DMS53 treated with DMSO at 0.1 percent for 48 hours (cell line): ENCODE measurements around the gene FOLR2.
"Not testable (repeated sequence)": the region's sequence is repeated elsewhere in the genome, so short reads cannot be mapped to it uniquely, and the experiment has no call there.

ENCODE experiments used
- DNase-seq: peaks from one replicate; lab custom pipeline; 2025; ENCODE audit not compliant: unreplicated experiment; lab: John Stamatoyannopoulos, UW

FOLR2 gene

DNA sequence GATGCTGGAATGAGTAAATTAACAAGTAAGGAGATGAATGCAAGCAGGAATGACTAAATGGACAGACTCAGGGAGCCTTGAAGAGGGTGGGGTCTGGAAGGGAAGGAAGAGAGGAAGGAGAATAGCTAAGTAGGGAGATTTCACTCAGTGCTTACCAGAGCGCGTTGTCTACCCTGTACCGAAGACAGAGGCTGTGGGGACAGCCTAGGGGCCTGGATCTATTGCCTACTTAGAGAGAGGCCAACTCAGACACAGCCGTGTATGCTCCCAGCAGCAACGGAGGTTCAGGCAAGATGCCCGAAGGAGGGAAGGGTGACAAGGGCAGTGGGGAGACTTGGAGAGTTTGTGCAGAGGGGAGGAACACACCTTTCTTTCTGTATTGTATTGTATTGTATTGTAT is at the start of gene FOLR2:
Gene FOLR2 (plus strand): TSS at position 157 of the 400 bp plus-strand sequence. CDS start 1,791 bp downstream, outside the sequence.
- no peak for DNase-seq

DNA sequence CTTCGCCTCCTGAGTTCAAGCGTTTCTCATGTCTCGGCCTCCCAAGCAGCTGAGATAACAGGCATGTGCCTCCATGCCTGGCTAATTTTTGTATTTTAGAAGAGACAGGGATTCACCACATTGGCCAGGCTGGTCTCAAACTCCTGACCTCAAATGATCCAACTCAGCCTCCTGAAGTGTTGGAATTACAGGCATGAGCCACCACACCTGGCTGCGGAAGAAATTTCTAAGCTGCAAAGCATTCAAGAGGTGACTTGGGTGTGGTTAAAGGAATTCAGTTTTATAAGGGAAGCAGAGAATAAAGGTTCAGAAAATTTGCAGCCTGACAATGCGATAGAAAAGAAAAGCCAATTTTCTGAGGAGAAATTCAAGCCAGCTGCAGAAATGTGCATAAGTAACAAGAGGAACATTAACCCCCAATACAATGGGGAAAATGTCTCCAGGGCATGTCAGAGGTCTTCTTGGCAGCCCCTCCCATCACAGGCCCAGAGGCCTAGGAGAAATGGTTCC is 47.5 kb upstream of the FOLR2 start:
- not testable (repeated sequence) for DNase-seq

DNA sequence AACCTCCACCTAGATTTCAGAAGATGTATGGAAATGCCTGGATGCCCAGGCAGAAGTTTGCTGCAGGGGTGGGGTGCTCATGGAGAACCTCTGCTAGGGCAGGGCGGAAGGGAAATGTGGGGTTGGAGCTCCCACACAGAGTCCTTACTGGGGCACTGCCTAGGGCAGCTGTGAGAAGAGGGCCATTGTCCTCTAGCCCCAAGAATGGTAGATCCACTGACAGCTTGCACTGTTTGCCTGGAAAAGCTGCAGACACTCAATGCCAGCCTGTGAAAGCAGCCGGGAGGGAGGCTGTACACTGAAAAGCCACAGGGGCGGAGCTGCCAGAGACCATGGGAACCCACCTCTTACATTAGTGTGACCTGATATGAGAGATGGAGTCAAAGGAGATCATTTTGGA is 46.8 kb upstream of the FOLR2 start:
- not testable (repeated sequence) for DNase-seq

DNA sequence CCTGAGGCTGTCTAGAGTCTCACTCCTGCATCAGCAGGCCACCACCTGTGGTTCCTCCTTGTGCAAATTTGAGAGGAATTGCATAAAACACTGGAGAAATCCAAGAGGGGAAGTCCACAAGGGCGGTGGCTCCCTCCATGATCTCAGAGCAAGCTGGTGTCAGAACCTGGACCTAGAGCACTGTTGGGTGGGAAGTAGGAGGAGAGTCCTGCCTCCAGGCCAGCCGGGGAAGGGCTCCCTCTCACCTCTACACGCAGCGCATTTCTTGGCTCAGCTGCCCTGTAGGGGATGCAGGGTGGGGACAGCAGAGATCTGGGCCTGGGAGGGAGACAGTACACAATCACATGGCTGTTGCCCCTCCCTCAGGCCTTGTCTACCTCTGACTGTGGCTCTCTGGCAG is 44.6 kb upstream of the FOLR2 start:
- not testable (repeated sequence) for DNase-seq

DNA sequence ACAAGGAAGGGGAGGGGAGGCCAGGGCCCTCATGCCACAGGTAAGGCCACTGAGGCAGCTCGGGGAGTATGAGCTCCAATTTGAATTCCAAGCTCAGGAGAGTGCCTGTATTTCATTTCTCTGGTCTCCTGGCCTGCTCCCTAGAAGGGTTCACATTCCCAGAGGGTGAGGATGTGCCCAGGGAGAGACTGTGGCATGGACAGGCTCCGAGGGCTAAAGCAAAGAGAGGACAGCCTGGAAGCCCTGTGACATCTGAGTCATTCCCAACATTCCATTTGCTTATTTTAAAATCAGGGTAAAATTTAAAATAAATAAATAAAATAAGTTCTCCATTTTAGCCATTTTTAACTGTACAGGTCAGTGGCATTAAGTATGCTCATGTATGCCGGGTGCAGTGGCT is 43.3 kb upstream of the FOLR2 start:
- DNase-seq, result no peak

DNA sequence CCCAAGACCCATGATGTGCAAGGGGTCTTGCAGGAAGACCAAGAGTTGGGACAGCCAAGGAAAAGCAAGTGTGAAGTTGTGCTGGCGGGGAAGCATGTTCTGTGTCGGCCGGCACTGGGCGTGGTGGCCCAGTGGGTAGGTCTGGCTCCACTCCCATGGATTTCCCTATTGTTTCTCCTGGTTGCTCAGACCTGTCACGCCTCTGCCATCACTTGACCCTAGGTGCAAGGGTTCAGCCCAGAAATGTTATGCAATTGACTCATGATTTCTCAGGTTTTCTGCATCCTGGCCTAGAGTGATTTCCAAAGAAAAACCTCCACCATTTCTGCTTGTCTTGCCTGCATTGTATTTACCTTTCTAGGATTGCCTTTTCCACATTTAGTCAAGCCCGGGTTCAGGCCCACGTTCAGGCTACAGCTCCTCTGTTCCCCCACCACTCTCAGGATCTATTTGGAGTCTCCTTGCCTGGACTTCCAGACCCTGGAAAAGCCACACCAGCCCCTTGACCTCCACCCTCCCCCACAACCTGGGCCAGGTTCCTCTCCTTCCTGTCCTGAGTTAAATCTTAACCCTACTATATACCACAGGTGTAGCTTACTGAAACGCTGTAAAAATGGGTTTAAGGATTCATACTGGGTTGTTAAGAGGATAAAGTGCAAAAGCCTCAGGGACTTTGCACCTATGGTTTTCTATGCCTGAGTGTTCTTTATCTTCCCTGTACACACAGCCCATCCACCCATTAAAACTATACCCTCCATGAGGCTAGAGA is 42.1 kb upstream of the FOLR2 start:
- DNase-seq, result no peak

DNA sequence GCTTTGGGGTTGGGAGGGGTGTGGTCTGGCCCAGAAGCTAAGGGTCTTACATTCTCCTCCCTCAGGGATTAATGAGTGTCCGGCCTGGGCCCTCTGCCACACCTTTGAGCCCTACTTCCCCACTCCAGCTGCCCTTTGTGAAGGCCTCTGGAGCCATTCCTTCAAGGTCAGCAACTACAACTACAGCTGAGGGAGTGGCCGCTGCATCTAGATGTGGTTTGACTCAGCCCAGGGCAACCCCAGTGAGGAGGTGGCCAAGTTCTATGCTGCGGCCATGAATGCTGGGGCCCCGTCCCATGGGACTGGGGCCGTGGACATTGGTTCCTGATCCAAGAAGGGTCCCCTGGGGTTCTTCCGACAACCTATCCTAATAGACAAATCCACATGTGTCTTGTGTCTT is 38.9 kb upstream of the FOLR2 start:
- DNase-seq, result no peak

DNA sequence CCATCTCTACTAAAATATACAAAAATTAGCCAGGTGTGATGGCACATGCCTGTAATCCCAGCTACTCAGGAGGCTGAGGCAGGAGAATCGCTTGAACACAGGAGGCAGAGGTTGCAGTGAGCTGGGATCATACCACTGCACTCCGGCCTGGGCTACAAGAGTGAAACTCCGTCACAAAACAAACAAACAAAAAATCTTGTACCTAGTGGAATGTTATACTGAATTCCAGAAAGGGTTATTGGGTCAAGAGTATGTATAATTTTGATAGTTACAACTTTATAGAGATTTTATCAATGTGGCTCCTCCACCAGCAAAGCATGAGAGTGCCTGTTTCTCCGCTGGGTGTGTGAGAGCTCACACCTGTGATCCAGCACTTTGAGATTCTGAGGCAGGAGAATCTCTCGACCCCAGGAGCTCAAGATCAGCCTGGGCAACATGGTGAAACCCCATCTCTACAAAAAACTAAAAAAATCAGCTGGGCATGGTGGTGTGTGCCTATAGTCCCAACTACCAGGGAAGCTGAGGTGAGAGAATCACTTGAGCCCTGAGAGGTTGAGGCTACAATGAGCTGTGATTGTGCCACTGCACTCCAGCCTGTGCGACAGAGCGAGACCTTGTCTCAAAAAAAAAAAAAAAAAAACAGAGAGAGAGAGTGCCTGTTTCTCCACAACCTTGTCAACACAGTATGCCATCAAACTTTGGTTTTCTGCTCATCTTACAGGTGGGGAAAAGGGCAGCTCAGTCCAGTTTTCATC is 37.4 kb upstream of the FOLR2 start:
- no peak for DNase-seq

DNA sequence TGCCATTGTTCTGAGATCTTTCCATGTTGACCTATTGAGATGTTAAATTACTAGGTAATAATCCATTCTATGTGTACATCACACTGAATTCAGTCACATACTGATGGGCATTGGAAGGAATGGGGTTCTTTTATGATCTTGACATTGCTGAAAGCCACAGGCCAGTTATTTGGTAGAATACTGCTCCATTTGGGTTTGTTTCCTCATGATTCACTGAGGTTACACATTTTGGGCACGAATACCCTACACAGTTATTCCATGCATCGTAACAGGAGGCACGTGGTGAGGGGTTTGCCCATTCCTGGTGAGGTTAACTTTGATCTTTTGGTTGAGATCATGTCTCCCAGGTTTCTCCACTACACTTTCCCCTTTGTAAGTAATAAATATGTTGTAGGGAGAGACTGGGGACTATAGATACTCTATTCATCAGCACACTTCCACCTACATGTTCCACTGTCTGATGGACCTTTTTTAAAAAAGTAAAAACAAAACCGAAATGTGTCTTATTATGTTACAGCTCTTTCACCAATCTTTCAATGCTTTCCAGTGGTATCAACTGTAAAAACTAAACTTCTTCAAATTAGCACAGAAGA is 36.7 kb upstream of the FOLR2 start:
- no peak for DNase-seq

DNA sequence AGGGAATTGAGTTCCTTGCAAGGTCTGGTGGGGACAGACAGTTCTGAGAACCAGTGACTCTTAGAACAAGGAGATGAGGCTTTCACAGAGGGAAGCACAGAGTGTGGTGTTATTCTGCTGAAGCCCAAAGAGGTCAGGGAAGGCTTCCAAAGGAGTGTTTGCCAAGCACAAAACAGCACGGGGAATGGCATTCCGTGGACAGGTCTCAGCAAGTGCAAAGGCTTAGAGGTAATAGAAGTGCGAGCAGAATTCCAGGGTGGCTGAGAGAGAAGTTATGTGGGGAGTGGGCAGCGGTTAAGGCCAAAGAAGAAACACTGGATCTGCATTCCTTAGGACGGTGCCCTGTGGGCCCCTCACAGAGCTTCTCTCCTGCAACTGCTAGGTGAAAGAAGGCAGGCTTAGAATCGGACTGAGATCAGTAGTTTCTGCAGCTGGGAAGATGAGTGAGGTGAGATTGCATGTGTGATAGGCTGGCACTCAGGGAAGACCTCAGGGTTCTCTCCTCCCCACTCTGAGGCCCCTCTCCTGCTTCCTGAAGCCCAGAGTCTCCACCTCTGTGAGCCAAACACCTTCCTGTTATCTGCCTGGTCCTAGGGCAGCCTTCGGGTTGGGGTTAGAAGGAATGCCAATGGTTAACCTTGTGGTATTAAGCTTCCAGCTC is 35.6 kb upstream of the FOLR2 start:
- DNase-seq, result not testable (repeated sequence)

DNA sequence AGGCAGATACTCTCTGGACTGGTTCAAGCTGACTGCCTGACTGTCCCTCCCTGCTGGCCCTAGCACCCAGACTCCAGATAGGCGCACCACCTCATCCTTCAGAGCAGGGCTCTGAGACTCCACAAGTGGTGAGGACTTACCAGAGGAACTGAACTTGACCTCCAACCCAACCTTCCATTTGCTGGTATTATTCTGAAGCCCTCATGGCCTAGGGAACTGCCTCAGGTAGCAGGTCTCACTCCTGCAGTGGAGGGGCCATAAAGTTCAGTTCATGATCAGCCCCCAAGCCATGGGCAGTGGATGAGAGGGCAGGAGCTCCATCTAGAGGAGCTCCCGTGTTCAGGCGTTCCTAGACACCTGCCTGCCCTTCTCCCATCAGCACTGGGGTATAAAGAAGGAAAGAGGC is 35.0 kb upstream of the FOLR2 start:
- not testable (repeated sequence) for DNase-seq

DNA sequence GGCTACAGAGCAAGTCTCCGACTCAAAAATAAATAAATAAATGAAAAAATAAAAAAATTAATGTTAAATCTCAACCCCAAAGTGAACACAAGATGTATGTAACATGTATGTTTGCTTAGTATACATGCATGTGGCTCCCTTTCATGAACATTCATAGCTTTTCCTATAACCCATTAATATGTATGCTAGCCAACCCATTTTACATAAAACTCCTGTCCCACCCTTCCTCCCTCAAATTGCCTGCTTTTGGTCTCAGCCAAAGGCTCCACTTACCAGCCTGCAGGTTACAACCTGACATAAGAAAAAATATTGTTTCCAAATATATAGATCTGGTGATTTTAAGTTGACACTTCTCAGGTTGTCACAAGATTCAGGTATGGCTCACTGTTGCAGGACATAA is 28.3 kb upstream of the FOLR2 start:
- DNase-seq, result no peak

DNA sequence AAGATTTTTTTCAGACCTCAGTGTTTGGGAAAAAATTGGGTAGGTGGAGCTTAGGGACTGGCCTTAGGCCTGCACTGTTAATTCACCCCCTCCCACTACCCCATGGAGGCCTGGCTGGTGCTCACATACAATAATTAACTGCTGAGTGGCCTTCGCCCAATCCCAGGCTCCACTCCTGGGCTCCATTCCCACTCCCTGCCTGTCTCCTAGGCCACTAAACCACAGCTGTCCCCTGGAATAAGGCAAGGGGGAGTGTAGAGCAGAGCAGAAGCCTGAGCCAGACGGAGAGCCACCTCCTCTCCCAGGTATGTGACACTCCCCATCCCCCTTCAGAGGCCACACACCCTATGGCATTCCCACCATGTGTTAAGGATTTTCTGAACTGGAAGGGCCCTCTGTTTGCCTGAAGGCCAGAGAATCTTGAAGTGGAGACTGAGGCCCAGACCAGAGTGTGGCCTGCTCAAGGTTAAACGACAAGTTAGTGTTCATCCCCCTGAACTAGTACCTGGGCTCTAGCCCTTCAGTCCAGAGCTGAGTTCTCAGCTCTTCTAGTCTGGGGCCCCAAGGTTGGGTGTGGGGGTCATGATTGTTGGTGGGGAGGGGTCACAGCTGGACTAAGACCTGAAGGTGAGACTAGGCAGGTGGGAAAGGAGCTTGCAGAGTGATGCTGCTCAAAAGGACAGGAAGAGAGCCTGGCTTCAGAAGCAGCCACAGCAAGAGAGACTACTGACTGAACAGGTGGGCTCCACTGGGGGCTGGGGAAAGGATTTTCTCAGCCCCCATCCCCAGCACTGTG is 26.9 kb upstream of the FOLR2 start:
- DNase-seq, result no peak

DNA sequence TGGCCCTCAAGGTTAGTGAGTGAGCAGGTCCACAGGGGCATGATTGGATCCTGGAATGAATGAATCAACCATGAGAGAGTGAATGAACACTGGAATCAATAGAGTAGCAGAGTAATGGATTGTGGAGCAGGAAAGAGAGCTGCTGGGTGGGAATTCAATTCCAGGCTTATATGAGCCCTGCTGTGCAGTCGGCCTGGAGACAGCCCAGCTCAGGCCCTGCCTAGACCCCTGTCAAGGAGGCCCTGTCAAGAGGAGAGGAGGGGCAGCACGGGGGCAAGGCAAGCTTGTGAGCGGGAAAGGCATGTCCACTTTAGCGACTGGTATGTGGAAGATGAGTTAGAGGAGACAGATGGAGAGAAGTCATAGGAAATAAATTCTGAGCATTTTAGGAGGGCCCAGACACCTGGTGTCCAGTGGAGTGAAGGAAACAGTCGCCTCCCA is 25.9 kb upstream of the FOLR2 start:
- no peak for DNase-seq

DNA sequence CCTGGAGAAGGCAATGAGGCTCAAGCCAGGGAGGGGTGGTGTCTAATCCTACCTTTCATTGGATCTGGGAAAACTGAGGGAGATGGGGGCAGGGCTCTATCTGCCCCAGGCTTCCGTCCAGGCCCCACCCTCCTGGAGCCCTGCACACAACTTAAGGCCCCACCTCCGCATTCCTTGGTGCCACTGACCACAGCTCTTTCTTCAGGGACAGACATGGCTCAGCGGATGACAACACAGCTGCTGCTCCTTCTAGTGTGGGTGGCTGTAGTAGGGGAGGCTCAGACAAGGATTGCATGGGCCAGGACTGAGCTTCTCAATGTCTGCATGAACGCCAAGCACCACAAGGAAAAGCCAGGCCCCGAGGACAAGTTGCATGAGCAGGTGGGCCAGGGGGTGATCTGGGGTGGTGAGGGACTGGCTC is 24.6 kb upstream of the FOLR2 start, which contains the start of gene FOLR1:
Gene FOLR1 (plus strand): TSS at position 180 of the 421 bp plus-strand sequence. CDS start 34 bp downstream, at position 214.
- no peak for DNase-seq

DNA sequence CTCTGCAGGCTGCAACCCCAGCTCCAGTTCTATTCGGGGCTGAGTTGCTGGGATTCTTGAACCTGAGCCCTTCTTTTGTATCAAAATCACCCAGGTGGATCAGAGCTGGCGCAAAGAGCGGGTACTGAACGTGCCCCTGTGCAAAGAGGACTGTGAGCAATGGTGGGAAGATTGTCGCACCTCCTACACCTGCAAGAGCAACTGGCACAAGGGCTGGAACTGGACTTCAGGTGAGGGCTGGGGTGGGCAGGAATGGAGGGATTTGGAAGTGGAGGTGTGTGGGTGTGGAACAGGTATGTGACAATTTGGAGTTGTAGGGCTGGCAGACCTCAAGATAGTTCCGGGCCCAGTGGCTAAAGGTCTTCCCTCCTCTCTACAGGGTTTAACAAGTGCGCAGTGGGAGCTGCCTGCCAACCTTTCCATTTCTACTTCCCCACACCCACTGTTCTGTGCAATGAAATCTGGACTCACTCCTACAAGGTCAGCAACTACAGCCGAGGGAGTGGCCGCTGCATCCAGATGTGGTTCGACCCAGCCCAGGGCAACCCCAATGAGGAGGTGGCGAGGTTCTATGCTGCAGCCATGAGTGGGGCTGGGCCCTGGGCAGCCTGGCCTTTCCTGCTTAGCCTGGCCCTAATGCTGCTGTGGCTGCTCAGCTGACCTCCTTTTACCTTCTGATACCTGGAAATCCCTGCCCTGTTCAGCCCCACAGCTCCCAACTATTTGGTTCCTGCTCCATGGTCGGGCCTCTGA is 20.9 kb upstream of the FOLR2 start:
- no peak for DNase-seq

DNA sequence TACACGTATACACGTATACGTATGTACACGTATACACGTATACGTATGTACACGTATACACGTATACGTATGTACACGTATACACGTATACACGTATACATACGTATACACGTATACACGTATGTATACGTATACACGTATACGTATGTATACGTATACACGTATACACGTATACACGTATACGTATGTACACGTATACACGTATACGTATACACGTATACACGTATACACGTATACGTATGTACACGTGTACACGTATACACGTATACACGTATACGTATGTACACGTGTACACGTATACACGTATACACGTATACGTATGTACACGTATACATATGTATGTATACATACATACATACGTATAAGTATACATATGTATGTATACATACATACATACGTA is 15.1 kb upstream of the FOLR2 start:
- not testable (repeated sequence) for DNase-seq

DNA sequence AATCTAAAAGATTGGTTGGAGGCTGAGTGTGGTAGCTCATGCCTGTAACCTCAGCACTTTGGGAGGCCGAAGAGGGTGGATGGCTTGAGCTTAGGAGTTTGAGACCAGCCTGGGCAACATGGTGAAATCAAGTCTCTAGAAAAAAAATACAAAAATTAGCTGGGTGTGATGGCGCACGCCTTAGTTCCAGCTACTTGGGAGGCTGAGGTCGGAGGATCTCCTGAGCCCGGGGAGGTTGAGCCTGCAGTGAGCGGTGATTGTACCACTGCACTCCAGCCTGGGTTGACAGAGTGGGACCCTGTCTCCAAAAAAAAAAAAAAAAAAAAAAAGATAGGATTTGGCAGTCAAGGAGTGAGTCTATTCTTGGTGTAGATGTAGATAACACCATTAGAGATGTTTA is 14.0 kb upstream of the FOLR2 start:
- no peak for DNase-seq

DNA sequence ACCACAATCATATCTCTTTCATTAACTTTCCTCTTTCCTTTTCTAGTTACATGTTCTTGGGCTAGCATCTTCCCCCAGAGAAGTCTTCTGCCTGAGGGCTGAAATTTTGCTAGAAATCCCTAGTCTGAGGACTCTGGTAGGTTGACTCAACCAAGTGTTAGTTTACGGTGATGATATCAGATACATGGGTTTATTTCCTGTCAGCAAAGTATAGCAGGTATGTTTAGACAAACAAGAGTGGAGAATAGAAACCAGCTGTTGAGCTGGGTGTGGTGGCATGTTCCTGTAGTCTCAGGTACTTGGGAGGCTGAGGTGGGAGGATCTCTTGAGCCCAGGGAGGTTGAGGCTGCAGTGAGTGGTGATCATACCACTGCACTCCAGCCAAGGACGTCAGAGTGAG is 13.4 kb upstream of the FOLR2 start:
- DNase-seq, result peak; percentile 72

DNA sequence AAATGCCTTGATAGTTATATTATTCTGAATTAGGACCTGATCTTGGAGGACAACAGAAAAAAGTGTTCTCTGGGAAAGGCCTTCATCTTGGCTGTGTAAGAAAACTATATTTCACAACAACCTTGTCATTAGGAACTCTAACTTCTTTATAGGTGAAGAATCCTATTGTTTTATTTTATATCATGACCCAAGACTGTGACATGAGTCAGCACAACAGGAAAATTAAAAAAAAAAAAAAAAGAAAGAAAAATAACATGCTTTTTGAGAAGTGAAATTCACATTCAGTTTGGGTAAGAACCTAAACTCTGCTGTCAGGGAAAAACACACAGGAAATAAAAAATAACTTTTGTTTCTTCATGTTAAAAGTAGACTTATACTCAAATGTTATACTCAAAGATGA is 11.7 kb upstream of the FOLR2 start:
- no peak for DNase-seq
